GM23338 (cell line): ENCODE results near the gene PIGN. TPM values are rescaled to one million over a fixed set of nuclear protein-coding genes. Genes with fewer than 3 reads are reported as not detected.

Experiments used
- ATAC-seq: fragments of 200-7000 bp; cut with Tn5 transposase; 3 replicates; pipeline ENCODE4 v1.9.1; 2020
- DNase-seq: peaks from one replicate; pipeline ENCODE4 v3.0.0-alpha.2; 2015; ENCODE audit warnings: low spot score
- H2AFZ ChIP-seq: fragments of 200-600 bp; sonication (generic); 2 replicates; pipeline ENCODE4 v1.8.0; 2016; ENCODE audit warnings: antibody characterized with exemption, mild to moderate bottlenecking, moderate library complexity
- H3F3A ChIP-seq: fragments of 200-600 bp; sonication (generic); replicated peaks from 2 replicates; pipeline ENCODE4 v1.8.0; 2017; ENCODE audit warnings: antibody characterized with exemption, mixed run types, low read depth
- H3K27ac ChIP-seq: fragments of 200-600 bp; sonication (generic); 2 replicates; pipeline ENCODE4 v1.6.1; 2016; ENCODE audit warnings: low read depth
- H3K27me3 ChIP-seq: fragments of 200-600 bp; sonication (generic); 2 replicates; pipeline ENCODE4 v1.8.0; 2016; ENCODE audit warnings: mild to moderate bottlenecking, mixed run types, moderate library complexity; ENCODE audit not compliant: insufficient read depth
- H3K36me3 ChIP-seq: fragments of 200-600 bp; sonication (generic); 2 replicates; pipeline ENCODE4 v1.8.0; 2016; ENCODE audit warnings: mild to moderate bottlenecking; ENCODE audit not compliant: insufficient read depth
- H3K4me1 ChIP-seq: fragments of 200-600 bp; sonication (generic); 2 replicates; pipeline ENCODE4 v1.8.0; 2016; ENCODE audit warnings: mild to moderate bottlenecking, moderate library complexity; ENCODE audit not compliant: insufficient read depth
- H3K4me2 ChIP-seq: fragments of 200-600 bp; sonication (generic); 2 replicates; pipeline ENCODE4 v1.7.1; 2017; ENCODE audit warnings: mixed run types
- H3K4me3 ChIP-seq: fragments of 200-600 bp; sonication (generic); 2 replicates; pipeline ENCODE4 v1.6.1; 2016; ENCODE audit warnings: mixed run types
- H3K79me2 ChIP-seq: fragments of 200-600 bp; sonication (generic); replicated peaks from 2 replicates; pipeline ENCODE4 v1.8.0; 2017; ENCODE audit warnings: mild to moderate bottlenecking; ENCODE audit not compliant: insufficient read depth
- H3K9me2 ChIP-seq: fragments of 200-600 bp; sonication (generic); 2 replicates; pipeline ENCODE4 v1.8.0; 2017; ENCODE audit not compliant: insufficient read depth
- H4K20me1 ChIP-seq: fragments of 200-600 bp; sonication (generic); replicated peaks from 2 replicates; pipeline ENCODE4 v1.8.0; 2017; ENCODE audit warnings: mild to moderate bottlenecking; ENCODE audit not compliant: insufficient read depth
- H3K27ac Mint-ChIP-seq: 2 replicates; pipeline ENCODE4 v1.8.0; 2020; ENCODE audit warnings: inconsistent platforms, mild to moderate bottlenecking, moderate library complexity, mixed read lengths
- H3K27me3 Mint-ChIP-seq: 3 replicates; pipeline ENCODE4 v1.8.0; 2022; ENCODE audit warnings: low read depth, mild to moderate bottlenecking, moderate library complexity, mixed read lengths, inconsistent platforms; ENCODE audit not compliant: insufficient read depth, poor library complexity
- H3K36me3 Mint-ChIP-seq: 3 replicates; pipeline ENCODE4 v1.8.0; 2021; ENCODE audit warnings: low read depth, mild to moderate bottlenecking, inconsistent platforms, moderate library complexity, mixed read lengths
- H3K4me1 Mint-ChIP-seq: 3 replicates; pipeline ENCODE4 v1.8.0; 2020; ENCODE audit warnings: mild to moderate bottlenecking, inconsistent platforms, mixed read lengths
- H3K4me3 Mint-ChIP-seq: 3 replicates; pipeline ENCODE4 v1.8.0; 2021; ENCODE audit warnings: moderate library complexity, mild to moderate bottlenecking, inconsistent platforms, mixed read lengths
- H3K9me3 Mint-ChIP-seq: 3 replicates; pipeline ENCODE4 v1.8.0; 2020; ENCODE audit warnings: moderate library complexity, mild to moderate bottlenecking, inconsistent platforms, mixed read lengths
- CREB1 ChIP-seq: fragments of 250-450 bp; sonication (Bioruptor Pico); IDR thresholded peaks from 2 replicates; pipeline ENCODE4 v1.5.0; 2020; ENCODE audit warnings: low read depth, mild to moderate bottlenecking, moderate library complexity
- EZH2 ChIP-seq: fragments of 200-600 bp; sonication (generic); IDR thresholded peaks from one replicate; pipeline ENCODE4 v1.8.0; 2017; ENCODE audit warnings: antibody characterized with exemption, mild to moderate bottlenecking, low read depth; ENCODE audit not compliant: unreplicated experiment
- EZH2phosphoT487 ChIP-seq: fragments of 200-600 bp; sonication (generic); IDR thresholded peaks from one replicate; pipeline ENCODE4 v1.8.1; 2018; ENCODE audit warnings: antibody characterized with exemption; ENCODE audit not compliant: unreplicated experiment
- JUNB ChIP-seq: IDR thresholded peaks from one replicate; pipeline ENCODE4 v1.6.1; 2016; ENCODE audit warnings: antibody characterized with exemption; ENCODE audit not compliant: unreplicated experiment
- NANOG ChIP-seq: IDR thresholded peaks from 2 replicates; pipeline ENCODE4 v1.6.1; 2016; ENCODE audit warnings: antibody characterized with exemption, borderline replicate concordance
- STAT1 ChIP-seq: IDR thresholded peaks from one replicate; pipeline ENCODE4 v1.6.1; 2016; ENCODE audit warnings: antibody characterized with exemption; ENCODE audit not compliant: unreplicated experiment
- ZNF331 ChIP-seq: fragments of 250-450 bp; sonication (Bioruptor Pico); IDR thresholded peaks from 2 replicates; pipeline ENCODE4 v1.5.0; 2020; ENCODE audit warnings: low read depth, mild to moderate bottlenecking, moderate library complexity
- polyA plus RNA-seq: library from polyadenylated mRNA; unstranded; fragments of >200 nt; fragmentation: Nextera tagmentation; extraction: Ambion mirVana; gene quantifications from 2 replicates; pipeline ENCODE4 v1.2.1, GENCODE V29; 2016
- total RNA-seq: library from RNA; depleted of rRNA; stranded (reverse); fragments of >200 nt; shearing (Covaris generic); gene quantifications from 2 replicates; pipeline ENCODE4 v1.2.3, GENCODE V29; 2014
- TF ChIP-seq, protein P1 (sequence below): IDR thresholded peaks from 2 replicates; pipeline ENCODE4 v1.6.1; 2016; ENCODE audit warnings: antibody characterized with exemption
- TF ChIP-seq, protein P2 (sequence below), 2 experiments: fragments of 200-600 bp in 1 of 2; sonication (generic) in 1 of 2; conservative IDR thresholded peaks; 2 replicates each; pipeline versions ENCODE4 v1.5.1 to v1.6.1; 2016 to 2017; ENCODE audit warnings: antibody characterized with exemption in 2 of 2, low read depth in 2 of 2, mild to moderate bottlenecking in 2 of 2, moderate library complexity in 1 of 2
- TF ChIP-seq, protein P3 (sequence below): fragments of 250-450 bp; sonication (Bioruptor Pico); IDR thresholded peaks from 2 replicates; pipeline ENCODE4 v1.5.0; 2020; ENCODE audit warnings: mild to moderate bottlenecking, moderate library complexity

The PIGN gene
- total and polyA plus RNA-seq, 2 experiments from 2014 or later = 9.4 to 33.0 TPM

DNA sequence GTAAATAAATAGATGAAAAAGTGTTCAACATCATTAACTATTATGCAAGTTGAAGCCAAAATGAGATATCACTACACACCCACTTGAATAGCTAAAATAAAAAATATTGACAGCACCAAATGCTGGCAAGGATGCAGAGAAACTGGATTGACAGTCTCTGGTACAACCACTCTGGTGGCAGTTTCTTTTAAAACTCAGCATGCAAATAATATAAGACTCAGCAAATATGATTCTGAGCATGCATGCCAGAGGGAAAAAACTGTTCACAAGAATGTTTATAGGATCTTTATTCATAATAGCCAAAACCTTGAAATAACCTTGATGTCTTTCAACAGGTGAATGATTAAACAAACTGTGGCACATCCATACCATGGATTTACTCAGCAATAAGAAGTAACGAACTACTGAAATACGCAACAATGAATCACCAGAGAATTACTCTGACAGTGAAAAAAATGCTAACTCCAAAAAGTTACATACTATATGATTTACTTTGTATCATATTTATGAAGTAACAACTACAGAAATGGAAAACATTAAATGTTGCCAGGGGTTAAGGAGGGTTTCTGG, 131.8 kb downstream of the PIGN start:
- no peaks in the 10 kb centered on the region for H3K27me3 ChIP-seq
- Mint-ChIP-seq H3K9me3 (peaks cover 3% of the 10 kb centered on the region; the same call in 1 of the 3 replicates), H3K36me3 (peaks cover 14% of the 10 kb centered on the region; the same call in 2 of the 3 replicates), H3K27me3 (peaks cover 5% of the 10 kb centered on the region), H3K4me1 (no peaks in the 10 kb centered on the region), H3K27ac (no peak overlapping the region), H3K4me3 (no peak overlapping the region)
- no peak overlapping the region for H3K27ac ChIP-seq
- no peak overlapping the region for H3K4me3 ChIP-seq
- no peak for DNase-seq
- TF ChIP-seq STAT1 = no peak
- TF ChIP-seq EZH2 = no peak
- TF ChIP-seq, protein P1, sequence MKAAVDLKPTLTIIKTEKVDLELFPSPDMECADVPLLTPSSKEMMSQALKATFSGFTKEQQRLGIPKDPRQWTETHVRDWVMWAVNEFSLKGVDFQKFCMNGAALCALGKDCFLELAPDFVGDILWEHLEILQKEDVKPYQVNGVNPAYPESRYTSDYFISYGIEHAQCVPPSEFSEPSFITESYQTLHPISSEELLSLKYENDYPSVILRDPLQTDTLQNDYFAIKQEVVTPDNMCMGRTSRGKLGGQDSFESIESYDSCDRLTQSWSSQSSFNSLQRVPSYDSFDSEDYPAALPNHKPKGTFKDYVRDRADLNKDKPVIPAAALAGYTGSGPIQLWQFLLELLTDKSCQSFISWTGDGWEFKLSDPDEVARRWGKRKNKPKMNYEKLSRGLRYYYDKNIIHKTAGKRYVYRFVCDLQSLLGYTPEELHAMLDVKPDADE = no peak
- TF ChIP-seq, protein P2, sequence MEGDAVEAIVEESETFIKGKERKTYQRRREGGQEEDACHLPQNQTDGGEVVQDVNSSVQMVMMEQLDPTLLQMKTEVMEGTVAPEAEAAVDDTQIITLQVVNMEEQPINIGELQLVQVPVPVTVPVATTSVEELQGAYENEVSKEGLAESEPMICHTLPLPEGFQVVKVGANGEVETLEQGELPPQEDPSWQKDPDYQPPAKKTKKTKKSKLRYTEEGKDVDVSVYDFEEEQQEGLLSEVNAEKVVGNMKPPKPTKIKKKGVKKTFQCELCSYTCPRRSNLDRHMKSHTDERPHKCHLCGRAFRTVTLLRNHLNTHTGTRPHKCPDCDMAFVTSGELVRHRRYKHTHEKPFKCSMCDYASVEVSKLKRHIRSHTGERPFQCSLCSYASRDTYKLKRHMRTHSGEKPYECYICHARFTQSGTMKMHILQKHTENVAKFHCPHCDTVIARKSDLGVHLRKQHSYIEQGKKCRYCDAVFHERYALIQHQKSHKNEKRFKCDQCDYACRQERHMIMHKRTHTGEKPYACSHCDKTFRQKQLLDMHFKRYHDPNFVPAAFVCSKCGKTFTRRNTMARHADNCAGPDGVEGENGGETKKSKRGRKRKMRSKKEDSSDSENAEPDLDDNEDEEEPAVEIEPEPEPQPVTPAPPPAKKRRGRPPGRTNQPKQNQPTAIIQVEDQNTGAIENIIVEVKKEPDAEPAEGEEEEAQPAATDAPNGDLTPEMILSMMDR (conservative IDR thresholded peaks at IDR 0.05; ENCODE audit: low read depth in 2 of 2) = no peak
- no peak for TF ChIP-seq EZH2phosphoT487
- TF ChIP-seq NANOG = no peak
- H3F3A ChIP-seq = no peaks in the 10 kb centered on the region
- no peak for ATAC-seq
- H3K4me2 ChIP-seq = no peak overlapping the region
- no peaks in the 10 kb centered on the region for H3K36me3 ChIP-seq
- H3K4me1 ChIP-seq = no peaks in the 10 kb centered on the region
- no peaks in the 10 kb centered on the region for H4K20me1 ChIP-seq
- H2AFZ ChIP-seq = no peak overlapping the region
- 0 out of 2 replicates have a peak, but pooled peaks cover 3% of the 10 kb centered on the region for H3K9me2 ChIP-seq
- H3K79me2 ChIP-seq = no peaks in the 10 kb centered on the region

DNA sequence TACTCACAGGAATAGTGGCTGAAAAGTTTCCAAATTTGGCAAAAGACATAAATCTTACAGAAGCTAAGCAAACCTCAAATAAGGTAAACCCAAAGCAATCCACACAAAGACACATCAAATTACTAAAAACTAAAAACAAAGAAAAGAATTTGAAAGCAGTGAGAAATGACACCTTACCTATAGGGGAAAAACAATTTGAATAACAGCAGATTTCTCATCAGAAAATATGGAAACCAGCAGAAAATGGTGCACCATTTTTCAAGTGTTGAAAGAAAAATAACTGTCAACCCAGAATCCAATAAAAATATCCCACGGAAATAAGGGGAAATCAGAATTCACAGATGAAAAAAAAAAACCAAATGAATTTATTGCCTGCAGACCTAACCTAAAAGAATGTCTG, 138.6 kb downstream of the PIGN start:
- H3K4me3 ChIP-seq = no peak overlapping the region
- H3K27me3 ChIP-seq = no peaks in the 10 kb centered on the region
- no peaks in the 10 kb centered on the region for H3K27me3 Mint-ChIP-seq
- H3K4me1 ChIP-seq = no peaks in the 10 kb centered on the region
- peaks cover 11% of the 10 kb centered on the region; the same call in 2 of the 3 replicates for H3K9me3 Mint-ChIP-seq
- peaks cover 24% of the 10 kb centered on the region for H3K36me3 Mint-ChIP-seq
- no peak overlapping the region for H2AFZ ChIP-seq
- no peaks in the 10 kb centered on the region for H3K4me1 Mint-ChIP-seq
- ATAC-seq (no peak), DNase-seq (no peak)
- no peaks in the 10 kb centered on the region for H3K9me2 ChIP-seq
- no peak overlapping the region for H3K4me2 ChIP-seq
- H3K79me2 ChIP-seq = no peaks in the 10 kb centered on the region
- H4K20me1 ChIP-seq = no peaks in the 10 kb centered on the region
- no peaks in the 10 kb centered on the region for H3F3A ChIP-seq
- peaks cover 6% of the 10 kb centered on the region; the same call in 1 of the 2 replicates for H3K36me3 ChIP-seq
- no peak overlapping the region for H3K27ac Mint-ChIP-seq
- H3K27ac ChIP-seq = no peak overlapping the region
- no peak overlapping the region for H3K4me3 Mint-ChIP-seq
- TF ChIP-seq, protein P3, sequence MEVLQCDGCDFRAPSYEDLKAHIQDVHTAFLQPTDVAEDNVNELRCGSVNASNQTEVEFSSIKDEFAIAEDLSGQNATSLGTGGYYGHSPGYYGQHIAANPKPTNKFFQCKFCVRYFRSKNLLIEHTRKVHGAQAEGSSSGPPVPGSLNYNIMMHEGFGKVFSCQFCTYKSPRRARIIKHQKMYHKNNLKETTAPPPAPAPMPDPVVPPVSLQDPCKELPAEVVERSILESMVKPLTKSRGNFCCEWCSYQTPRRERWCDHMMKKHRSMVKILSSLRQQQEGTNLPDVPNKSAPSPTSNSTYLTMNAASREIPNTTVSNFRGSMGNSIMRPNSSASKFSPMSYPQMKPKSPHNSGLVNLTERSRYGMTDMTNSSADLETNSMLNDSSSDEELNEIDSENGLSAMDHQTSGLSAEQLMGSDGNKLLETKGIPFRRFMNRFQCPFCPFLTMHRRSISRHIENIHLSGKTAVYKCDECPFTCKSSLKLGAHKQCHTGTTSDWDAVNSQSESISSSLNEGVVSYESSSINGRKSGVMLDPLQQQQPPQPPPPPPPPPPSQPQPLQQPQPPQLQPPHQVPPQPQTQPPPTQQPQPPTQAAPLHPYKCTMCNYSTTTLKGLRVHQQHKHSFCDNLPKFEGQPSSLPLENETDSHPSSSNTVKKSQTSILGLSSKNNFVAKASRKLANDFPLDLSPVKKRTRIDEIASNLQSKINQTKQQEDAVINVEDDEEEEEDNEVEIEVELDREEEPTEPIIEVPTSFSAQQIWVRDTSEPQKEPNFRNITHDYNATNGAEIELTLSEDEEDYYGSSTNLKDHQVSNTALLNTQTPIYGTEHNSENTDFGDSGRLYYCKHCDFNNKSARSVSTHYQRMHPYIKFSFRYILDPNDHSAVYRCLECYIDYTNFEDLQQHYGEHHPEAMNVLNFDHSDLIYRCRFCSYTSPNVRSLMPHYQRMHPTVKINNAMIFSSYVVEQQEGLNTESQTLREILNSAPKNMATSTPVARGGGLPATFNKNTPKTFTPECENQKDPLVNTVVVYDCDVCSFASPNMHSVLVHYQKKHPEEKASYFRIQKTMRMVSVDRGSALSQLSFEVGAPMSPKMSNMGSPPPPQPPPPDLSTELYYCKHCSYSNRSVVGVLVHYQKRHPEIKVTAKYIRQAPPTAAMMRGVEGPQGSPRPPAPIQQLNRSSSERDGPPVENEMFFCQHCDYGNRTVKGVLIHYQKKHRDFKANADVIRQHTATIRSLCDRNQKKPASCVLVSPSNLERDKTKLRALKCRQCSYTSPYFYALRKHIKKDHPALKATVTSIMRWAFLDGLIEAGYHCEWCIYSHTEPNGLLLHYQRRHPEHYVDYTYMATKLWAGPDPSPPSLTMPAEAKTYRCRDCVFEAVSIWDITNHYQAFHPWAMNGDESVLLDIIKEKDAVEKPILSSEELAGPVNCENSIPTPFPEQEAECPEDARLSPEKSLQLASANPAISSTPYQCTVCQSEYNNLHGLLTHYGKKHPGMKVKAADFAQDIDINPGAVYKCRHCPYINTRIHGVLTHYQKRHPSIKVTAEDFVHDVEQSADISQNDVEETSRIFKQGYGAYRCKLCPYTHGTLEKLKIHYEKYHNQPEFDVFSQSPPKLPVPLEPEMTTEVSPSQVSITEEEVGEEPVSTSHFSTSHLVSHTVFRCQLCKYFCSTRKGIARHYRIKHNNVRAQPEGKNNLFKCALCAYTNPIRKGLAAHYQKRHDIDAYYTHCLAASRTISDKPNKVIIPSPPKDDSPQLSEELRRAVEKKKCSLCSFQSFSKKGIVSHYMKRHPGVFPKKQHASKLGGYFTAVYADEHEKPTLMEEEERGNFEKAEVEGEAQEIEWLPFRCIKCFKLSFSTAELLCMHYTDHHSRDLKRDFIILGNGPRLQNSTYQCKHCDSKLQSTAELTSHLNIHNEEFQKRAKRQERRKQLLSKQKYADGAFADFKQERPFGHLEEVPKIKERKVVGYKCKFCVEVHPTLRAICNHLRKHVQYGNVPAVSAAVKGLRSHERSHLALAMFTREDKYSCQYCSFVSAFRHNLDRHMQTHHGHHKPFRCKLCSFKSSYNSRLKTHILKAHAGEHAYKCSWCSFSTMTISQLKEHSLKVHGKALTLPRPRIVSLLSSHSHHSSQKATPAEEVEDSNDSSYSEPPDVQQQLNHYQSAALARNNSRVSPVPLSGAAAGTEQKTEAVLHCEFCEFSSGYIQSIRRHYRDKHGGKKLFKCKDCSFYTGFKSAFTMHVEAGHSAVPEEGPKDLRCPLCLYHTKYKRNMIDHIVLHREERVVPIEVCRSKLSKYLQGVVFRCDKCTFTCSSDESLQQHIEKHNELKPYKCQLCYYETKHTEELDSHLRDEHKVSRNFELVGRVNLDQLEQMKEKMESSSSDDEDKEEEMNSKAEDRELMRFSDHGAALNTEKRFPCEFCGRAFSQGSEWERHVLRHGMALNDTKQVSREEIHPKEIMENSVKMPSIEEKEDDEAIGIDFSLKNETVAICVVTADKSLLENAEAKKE = no peak
- TF ChIP-seq CREB1 = no peak
- no peak for TF ChIP-seq STAT1
- no peak for TF ChIP-seq JUNB
- TF ChIP-seq ZNF331 (CRISPR knock-in tag) = no peak
